Measurements from ENCODE around the gene ZMIZ1.

GRCh38 chr10:79184145-79184625, 115.4 kb downstream of the ZMIZ1 start:
- no peak for TF ChIP-seq CTCF (IDR thresholded peaks at IDR 0.05; ENCODE audit: low read depth, low read length)
- no peak for TF ChIP-seq MYC (IDR thresholded peaks at IDR 0.05; ENCODE audit: low read depth, low read length)

Data from NB4 (cell line).